Ishikawa (cell line): ENCODE measurements around the gene ATP9B.

Experiments used
- EP300 ChIP-seq: IDR thresholded peaks from 2 replicates; pipeline ENCODE4 v1.6.1; 2012; ENCODE audit warnings: borderline replicate concordance
- FOXM1 ChIP-seq: IDR thresholded peaks from 2 replicates; pipeline ENCODE4 v1.6.1; 2012; ENCODE audit warnings: low read depth, borderline replicate concordance
- MAX ChIP-seq: IDR thresholded peaks from 2 replicates; pipeline ENCODE4 v1.6.1; 2012
- NFIC ChIP-seq: IDR thresholded peaks from 2 replicates; pipeline ENCODE4 v1.6.1; 2012
- RAD21 ChIP-seq: IDR thresholded peaks from 2 replicates; pipeline ENCODE4 v1.6.1; 2012; ENCODE audit warnings: low read depth
- YY1 ChIP-seq: IDR thresholded peaks from 2 replicates; pipeline ENCODE4 v1.6.1; 2012; ENCODE audit warnings: low read depth
- TF ChIP-seq, protein P1 (sequence below): IDR thresholded peaks from 2 replicates; pipeline ENCODE4 v1.6.1; 2012; ENCODE audit warnings: low read depth, mild to moderate bottlenecking

- no peak for TF ChIP-seq RAD21
- no peak for TF ChIP-seq NFIC
- TF ChIP-seq MAX: no peak
- TF ChIP-seq EP300: no peak
- no peak for TF ChIP-seq YY1
- TF ChIP-seq FOXM1: no peak
- TF ChIP-seq, protein P1, sequence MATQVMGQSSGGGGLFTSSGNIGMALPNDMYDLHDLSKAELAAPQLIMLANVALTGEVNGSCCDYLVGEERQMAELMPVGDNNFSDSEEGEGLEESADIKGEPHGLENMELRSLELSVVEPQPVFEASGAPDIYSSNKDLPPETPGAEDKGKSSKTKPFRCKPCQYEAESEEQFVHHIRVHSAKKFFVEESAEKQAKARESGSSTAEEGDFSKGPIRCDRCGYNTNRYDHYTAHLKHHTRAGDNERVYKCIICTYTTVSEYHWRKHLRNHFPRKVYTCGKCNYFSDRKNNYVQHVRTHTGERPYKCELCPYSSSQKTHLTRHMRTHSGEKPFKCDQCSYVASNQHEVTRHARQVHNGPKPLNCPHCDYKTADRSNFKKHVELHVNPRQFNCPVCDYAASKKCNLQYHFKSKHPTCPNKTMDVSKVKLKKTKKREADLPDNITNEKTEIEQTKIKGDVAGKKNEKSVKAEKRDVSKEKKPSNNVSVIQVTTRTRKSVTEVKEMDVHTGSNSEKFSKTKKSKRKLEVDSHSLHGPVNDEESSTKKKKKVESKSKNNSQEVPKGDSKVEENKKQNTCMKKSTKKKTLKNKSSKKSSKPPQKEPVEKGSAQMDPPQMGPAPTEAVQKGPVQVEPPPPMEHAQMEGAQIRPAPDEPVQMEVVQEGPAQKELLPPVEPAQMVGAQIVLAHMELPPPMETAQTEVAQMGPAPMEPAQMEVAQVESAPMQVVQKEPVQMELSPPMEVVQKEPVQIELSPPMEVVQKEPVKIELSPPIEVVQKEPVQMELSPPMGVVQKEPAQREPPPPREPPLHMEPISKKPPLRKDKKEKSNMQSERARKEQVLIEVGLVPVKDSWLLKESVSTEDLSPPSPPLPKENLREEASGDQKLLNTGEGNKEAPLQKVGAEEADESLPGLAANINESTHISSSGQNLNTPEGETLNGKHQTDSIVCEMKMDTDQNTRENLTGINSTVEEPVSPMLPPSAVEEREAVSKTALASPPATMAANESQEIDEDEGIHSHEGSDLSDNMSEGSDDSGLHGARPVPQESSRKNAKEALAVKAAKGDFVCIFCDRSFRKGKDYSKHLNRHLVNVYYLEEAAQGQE: no peak
Observed at GRCh38 chr18:79409313-79409712, 340.1 kb downstream of the ATP9B start.
